ENCODE results near the gene GNB1.
"Not testable (repeated sequence)": the region's sequence is repeated elsewhere in the genome, so short reads cannot be mapped to it uniquely, and the experiment has no call there.

The GNB1 gene

DNA sequence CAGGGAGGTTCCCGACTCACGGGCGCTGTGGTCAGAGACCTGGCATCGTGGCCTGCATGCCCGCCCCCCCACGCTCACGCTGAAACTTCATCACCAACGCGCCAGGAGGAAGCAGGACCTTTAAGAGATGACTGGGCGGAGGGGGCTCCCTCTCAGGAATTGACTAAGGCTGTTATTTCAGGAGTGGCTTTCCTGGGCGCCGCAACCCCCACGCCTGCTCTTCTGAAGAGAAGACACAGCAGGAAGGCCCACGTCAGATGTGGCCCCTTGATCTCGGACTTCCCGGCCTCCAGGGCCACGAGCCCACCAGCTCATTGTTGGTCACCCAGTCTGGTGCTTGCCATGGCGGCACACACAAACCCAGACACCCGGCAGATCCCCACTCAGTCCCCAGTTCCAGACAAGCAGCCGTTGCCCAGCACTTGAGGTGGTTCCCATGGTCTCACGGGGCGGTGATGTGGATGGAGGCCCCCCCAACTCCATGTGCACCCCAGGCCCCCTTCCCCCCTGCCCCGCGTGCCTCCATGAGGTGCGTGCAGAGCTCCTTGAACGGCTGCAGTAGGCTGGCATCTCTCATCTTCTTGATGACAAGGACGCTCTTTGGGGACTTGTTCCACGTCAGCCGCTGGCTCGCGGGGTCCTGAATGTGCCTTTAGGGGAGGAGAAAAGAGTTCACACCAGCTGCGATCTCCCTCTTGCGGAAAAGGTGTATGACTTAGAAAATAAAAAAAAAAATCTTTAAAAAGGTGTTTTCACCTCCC, 134.0 kb downstream of the GNB1 start:
- intact Hi-C loops (cut with DNase I), result no loop called here
- peak in 3 of 10 donors; percentile 9 to 69 (median 69) for DNase-seq

DNA sequence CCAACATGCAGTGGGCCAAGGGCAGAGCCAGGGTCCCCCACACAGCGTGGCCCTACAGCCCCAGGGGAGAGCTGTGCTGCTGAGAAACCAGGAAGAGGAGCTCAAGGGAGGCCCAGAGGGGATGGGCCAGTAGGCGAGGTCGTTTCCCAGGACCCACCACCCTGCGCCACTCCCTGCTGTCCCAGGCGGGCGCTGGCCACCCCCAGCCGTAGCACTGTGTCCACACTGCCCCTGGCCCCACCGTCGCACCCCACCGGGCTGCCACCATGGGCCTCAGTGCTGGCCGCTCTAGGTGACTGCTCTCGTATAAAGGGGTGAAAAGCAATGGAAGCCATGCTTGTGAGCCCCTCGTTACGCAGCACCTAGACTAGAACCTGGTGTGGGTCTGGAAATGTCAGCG, 135.0 kb downstream of the GNB1 start:
- intact Hi-C loops (cut with DNase I), result no loop called here
- DNase-seq, result peak in 2 of 10 donors; percentile 2 to 75

DNA sequence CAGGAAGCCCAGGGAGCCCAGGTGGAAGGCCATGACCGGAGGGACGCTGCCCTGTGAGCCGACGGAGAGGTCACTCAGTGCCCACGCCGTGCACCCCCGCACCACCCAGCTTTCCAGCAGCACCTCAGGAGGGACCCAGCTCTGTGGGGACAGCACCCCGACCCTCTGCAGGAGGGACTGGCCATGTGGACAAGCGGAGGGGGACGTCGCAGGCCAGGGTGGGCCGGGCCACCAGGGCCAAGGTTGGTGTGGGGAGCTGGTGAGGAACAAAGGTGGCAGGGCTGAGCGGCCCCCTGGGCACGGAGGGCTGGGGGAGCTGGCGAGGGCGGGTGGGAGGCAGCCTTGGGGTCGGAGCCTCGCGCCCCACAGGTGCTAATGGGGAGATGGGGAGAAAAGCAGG, 135.5 kb downstream of the GNB1 start:
- peak in 3 of 10 donors; percentile 2 to 67 (median 64) for DNase-seq

DNA sequence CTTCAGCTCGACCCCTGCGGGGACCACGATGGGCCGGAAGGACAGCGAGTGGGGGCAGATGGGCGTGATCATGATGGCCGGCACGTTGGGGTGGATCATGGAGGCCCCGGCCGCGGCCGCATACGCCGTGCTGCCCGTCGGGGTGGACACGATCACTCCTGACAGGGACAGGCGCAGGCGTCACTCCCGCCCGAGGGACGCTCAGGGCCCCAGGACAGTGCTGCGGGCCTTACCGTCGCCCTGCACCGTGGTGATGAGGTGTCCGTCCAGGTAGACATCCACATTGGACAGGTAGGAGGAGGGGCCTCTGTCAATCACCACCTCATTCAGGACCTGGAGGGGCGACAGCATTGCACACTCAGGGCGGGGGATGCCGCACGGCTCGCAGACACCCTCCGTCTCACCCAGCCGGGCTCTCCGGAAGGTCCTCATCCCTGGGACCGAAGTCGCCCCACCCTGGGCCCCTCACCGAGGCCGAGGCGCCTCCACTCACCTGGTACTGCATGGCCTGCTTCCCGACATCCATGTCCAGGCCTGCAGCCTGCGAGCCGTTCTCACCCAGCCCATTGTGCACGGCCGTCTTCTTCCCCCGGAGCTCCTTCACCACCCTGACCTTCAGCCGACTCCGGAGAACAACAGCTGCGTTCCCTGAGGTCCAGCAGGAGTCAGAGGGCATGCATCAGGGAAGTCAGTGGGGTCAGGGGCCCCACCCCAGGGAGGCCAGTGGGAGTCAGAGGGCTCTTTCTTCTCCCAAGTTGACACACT, 136.7 kb downstream of the GNB1 start:
- peak in 2 of 10 donors; percentile 68 to 82 for DNase-seq
- intact Hi-C loops (cut with DNase I), result no loop called here

More for the DNA sequence above, 135.5 kb downstream of the GNB1 start:
- intact Hi-C loops (cut with DNase I), result no loop called here

DNA sequence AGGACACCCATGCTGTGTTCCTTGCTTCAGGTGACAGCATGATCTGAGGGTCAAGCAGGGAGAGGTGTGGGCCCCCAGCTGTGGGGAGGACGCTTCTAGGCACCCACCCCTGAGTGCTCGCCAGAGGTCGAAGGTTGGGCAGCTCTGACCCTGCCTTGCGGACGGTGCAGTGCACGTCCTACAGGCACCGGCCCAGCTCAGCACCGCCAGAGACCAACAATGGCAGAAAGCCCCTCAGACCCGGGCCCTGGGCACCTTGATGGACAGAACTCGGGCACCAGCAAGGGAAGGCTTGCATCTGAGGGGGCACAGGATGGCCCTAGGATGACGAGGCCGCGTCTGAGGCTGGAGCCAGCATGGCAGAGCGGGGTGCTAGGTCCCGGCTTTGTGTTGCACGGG, 137.3 kb downstream of the GNB1 start:
- intact Hi-C loops (cut with DNase I), result no loop called here
- DNase-seq, result peak in 2 of 10 donors; percentile 72 to 74

DNA sequence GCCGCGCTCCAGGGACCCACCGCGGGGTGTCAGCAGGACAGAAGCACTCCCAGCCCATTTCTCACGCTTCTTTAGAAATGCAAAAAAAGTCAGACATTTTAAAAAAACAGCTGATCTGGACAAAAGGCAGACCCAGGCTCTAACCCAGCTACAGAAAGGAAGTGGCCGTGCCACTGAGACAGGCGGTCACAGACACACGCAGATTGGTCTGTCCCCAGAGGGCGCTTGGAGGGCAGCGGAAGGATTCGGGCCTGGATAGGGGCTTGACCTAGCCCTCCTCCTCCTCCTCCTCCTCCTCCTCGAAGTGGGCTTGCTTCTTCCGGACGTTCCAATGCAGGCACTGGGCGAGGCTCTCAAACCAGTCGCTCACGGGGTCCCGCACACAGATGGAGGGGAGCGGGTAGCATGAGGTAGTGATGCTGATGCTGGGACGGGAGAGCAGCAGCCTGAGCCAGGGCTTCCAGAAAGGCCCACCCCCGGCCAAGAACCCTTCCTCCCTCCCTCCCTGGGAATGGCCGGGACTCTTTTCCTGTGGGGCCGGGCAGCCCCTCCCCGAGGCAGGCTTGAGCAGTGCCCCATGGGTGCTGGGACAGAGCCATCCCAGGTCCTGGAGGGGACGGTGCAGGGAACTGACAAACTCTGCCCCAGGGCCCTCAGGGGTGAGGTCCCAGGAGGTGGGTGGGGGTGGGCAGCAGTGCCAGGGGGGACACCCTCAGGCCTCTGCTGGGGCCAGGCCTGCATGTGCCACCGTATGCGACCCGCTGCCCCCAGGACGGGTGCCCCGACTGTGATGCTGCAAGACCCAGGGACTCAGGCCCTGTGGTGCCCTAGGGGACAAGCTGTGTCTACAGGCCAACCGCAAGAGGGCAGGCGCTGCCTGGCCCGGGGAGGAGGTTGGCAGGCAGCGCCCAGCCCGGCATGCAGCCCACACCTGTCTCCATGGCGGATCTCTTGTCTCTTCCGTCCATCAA, 138.0 kb downstream of the GNB1 start:
- DNase-seq, result peak in 2 of 10 donors; percentile 57 to 66

DNA sequence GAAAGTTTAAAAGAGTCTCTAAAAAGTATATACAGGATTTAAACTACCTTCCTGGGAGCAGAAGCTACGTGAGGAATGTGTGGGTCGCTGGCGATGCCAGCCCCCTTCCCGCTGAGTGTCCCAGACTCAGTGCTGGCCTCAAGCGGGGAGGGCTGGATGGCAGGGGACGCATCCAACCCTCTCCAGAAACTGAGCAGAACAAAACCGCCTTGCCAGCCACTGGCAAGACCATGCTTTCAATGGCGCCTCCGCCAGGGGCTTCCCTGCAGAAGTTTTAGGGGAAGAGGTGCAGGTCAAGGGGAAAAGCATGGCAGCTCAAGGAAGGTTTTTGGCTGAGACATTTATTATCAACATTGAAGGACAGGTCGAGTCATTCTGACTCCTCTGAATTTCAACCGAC, 138.7 kb downstream of the GNB1 start:
- peak in 2 of 10 donors; percentile 52 to 68 for DNase-seq

More for the DNA sequence above, 138.0 kb downstream of the GNB1 start:
- intact Hi-C loops (cut with DNase I), result no loop called here

DNA sequence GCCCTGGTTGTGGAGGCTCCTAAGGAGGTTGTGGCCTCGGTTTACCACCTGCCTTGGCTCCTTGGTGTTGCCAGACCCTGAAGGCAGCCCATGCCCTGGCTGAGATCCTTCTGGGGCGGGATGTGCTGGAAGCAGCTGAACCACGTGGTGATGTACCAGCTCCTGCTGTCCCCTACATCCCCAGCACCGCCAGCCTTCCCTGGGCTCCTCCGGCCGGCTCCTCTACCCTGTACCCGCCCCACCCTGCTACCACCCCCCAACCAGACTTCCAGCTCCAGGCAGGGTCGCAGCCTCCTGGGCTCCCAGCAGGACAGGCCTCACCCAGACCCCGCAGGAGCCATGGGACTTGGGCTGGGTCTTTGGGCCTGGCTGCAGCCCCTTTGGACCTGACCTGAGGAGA, 140.9 kb downstream of the GNB1 start:
- intact Hi-C loops (cut with DNase I), result not testable (repeated sequence)

More for the DNA sequence above, 138.7 kb downstream of the GNB1 start:
- intact Hi-C loops (cut with DNase I), result no loop called here

DNA sequence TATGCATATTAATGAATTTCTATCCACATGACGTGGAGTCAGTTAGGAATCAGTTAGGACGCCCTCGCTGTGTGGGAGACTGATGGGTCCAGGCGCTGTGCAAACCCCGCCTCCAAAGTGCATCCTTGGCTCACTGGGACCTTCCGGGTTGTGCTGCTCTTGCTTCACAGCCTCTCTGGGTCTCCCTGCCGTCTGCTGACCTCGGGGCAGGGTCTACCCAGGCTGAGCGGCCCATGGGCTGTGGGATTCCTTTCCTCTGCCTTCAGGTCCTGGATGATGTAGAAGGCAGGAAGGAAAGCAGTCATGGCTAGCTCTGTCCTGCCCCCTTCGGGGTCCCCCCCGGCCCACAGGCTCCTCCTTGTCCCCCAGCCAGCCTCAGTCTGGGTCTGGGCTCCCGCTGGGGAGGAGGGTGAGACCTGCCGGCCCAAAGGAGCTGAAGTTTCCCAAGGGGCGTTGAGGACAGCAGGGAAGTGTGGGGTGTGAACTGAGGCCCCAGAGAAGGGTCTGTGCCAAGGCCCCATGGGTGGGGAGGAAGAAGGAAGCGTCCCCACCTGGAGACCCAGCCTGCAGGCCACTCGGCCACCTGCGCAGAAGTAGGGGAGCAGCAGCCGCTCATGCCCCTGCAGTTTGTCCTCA, 142.1 kb downstream of the GNB1 start:
- peak in 2 of 10 donors; percentile 60 to 72 for DNase-seq
- intact Hi-C loops (cut with DNase I), result no loop called here

More for the DNA sequence above, 140.9 kb downstream of the GNB1 start:
- DNase-seq, result peak in 2 of 10 donors; percentile 36 to 64

DNA sequence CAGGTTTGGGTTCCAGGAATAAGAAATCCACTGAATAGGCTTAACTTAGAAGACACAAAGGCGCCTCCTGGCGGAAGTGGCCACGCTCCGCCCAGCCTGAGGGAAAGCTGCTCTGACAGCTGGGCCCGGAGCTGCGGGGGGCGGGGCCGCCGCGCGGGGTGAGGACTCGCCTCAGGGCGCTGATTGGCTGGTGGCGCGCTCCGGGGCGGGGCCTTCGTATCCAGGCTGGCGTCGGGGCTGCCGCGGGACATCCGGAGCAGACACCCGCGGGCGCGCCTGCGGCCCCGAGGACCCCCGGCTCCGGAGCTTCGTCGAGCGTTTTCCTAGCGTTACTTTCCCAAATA, 144.3 kb downstream of the GNB1 start:
- DNase-seq; intact Hi-C loops (cut with DNase I): not testable (repeated sequence)

DNA sequence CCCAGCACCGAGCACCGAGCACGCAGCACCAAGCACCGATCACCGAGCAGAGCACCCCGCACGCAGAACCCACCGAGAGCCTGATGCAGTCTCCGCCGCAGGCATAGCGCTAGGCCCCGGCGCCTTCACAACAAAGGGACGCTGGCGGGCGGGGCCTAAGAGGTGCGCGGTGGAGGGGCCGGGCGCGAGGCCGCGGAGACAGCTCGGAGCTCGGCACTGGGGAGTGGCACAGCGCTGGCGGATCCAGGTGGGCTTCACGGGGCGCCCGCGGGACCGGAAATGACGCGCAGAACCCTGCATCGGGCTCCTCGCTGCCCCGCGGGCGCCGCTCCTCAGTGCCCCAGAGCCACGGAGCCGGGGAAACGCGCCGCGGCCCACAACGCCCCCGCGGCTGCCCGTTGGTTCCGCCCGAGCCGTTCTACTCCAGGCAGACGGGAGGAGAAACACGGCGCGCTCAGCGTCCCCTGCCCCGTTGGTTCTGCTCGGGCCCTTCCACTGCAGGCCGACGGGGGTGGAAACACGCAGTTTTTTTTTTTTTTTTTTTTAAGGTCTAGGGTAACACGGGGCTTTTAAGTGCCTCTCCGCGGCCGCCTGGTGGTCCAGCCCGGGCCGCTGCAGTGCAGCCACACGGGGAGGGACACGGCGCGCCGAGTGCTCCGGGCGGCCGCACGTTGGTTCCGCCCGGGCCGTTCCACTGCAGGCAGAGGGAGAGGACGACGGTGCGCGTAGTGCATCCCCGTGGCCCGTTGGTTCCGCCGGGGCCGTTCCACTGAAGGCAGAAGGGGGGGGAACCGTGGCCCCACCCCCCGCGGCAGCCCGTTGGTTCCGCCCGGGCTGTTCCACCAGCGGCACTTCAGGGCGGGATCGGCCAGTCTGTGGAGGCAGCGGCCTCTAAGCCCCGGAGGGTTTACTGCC, 145.0 kb downstream of the GNB1 start:
- peak in 7 of 10 donors; percentile 34 to 91 (median 68) for DNase-seq

DNA sequence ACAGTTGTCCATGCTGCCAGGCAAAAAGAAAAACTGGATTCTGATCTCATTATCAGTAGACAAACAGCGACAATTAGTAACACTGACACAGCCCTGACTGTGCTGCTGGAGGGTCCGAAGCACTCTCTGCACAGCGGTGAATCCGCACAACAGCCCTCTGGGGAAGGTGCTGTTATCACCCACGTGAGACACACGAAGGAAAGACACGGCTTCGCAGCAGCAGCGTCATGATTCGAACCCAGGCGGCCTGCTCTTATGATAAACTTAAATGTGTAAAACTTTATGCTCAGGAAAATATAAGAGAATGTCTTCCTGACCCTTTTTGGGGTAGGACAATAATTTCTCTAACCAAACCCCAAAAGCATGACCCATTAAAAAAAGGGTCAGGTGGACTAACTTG, 148.4 kb downstream of the GNB1 start:
- intact Hi-C loops (cut with DNase I), result not testable (repeated sequence)
- peak in 2 of 10 donors; percentile 17 to 34 for DNase-seq

More for the DNA sequence above, 145.0 kb downstream of the GNB1 start:
- intact Hi-C loops (cut with DNase I), result not testable (repeated sequence)

DNA sequence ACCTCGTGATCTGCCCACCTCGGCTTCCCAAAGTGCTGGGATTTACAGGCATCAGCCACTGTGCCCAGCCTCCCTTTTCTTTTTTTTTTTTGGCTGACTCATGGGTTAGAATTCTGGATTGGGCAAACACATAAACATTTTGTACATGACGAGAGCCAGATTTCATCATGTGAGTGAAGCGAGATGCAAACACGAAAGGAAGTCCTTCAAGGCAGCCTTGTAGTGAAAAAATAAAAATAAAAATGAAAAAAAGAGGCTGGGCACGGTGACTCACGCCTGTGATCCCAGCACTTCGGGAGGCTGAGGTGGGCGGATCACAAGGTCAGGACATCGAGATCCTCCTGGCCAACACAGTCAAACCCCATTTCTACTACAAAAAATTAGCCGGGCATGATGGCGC, 149.9 kb downstream of the GNB1 start:
- intact Hi-C loops (cut with DNase I), result not testable (repeated sequence)
- peak in 2 of 10 donors; percentile 43 to 55 for DNase-seq

DNA sequence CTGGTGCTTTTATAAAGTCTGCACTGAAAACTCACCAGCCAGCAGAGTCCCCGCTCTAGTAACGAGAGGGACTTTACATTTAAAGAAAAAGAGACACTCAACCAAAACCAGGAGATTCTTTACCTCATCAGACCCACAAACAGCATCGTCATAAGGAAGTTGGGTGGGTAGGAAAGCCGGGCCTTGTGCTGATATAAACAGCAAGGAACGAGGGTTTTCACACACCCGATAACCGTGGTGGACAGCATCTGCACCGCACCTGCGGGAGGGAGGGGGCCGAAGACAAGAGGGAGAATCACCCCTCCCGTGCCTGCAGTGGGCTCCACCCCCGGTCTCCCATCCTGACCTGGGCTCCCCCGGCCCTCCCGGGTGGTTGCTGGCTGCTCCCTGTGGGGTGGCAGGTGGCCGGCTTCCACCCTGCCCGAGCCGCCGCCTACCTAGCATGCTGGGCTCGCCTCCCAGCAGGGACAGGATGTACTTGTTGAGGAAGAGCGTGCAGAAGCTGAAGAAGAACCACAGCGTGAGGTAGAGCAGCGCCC, 152.0 kb downstream of the GNB1 start:
- intact Hi-C loops (cut with DNase I), result not testable (repeated sequence)
- DNase-seq, result peak in 2 of 10 donors; percentile 23 to 37

DNA sequence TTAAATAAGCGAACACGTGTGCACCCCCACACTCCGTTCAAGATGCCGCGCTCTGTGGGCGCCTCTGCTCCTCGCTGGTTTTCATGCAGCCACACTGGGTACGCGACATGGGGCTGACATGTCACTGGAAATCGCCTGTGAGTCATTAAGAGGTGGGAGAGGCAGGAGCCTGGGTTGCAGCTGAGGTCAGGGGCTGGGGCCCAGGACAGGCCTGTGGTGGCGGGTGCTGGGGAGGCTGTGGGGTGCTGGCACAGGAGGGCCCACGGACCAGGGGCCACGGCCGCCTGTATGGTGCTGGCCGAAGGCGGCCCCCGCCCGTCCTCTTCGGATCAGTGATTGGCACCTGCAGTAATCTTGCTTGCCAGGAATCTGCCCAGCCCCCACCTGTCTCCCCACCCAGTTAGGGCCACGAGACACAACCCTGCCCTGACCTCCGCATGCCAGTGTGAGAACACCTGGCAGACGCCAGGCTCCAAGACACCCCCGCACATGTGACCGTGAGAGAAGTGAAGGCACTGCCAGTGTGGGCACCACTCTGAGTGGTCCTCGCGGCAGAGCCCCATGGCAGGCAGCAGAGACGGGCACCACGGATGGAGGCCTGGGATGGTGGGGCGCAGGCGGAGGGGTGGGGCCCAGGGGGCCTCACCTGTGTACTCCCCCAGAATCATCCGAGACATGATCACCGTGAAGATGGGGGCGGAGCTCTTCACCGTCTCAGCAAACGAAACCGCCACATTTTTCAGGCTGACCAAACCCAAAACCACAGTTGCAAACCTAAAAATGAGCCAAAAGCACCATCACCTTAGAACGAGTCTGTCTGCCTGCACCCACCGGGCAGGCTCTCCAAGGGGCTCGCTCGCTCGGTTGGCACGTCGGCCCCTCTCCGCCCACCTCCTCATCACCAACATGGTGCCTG, 153.0 kb downstream of the GNB1 start:
- peak in 2 of 10 donors; percentile 66 to 78 for DNase-seq
- intact Hi-C loops (cut with DNase I), result not testable (repeated sequence)
